ENCODE results near the gene PLXNA1. TPM values are rescaled to one million over a fixed set of nuclear protein-coding genes. Genes with fewer than 3 reads are reported as not detected.

The PLXNA1 gene
- total RNA-seq, 3 donors from 2014 or later = 21.3 to 32.2 (median 25.9) TPM

- Histone ChIP-seq H3K9me3 (no peaks in the 10 kb centered on the region), H3K27ac (peak overlapping the region in 1 of 2 donors; percentile 58), H3K36me3 (no peaks in the 10 kb centered on the region), H3K4me3 (peak overlapping the region in 1 of 3 donors; percentile 94), H3K27me3 (no peaks in the 10 kb centered on the region), H3K4me1 (peaks cover 3 to 6% of the 10 kb centered on the region in 2 donors)
- DNase-seq (ENCODE audit: low spot score in 2 of 2) = no peak
- TF ChIP-seq POLR2AphosphoS5 (IDR thresholded peaks at IDR 0.05) (no peak), CTCF (IDR thresholded peaks at IDR 0.05) (no peak), POLR2A (IDR thresholded peaks at IDR 0.05) (no peak)
- intact Hi-C loops (cut with DNase I; ENCODE audit: low total_unique reads) = no loop called here
Measured at GRCh38 chr3:126986001-126986400, 3.1 kb downstream of the PLXNA1 start.

DNA sequence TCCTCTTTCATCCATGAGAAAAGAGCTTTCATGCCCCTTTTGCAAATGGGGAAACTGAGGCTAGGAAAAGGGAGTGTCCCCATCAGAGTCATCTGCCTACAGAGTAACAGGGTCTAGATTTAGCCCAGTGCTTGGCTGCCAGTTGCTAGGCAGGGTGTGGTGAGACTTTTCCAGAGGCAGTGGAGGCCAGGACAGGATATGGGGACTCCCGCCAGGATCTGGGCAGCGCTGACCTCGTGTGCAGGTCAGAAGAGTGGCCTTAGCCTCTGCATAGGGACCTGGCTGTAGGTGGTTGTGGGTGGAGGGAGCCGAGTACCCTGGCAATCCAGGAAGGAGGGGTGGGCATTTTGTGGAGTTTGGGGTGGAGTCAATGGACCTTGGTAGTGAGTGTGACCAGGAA is 4.2 kb downstream of the PLXNA1 start:
- Histone ChIP-seq H3K4me1 (peaks cover 3 to 6% of the 10 kb centered on the region in 2 donors), H3K4me3 (no peak overlapping the region), H3K27me3 (no peaks in the 10 kb centered on the region), H3K27ac (peak overlapping the region in 1 of 2 donors; percentile 58), H3K36me3 (no peaks in the 10 kb centered on the region), H3K9me3 (no peaks in the 10 kb centered on the region)
- intact Hi-C loops (cut with DNase I; ENCODE audit: low total_unique reads) = no loop called here
- no peak for TF ChIP-seq CTCF (IDR thresholded peaks at IDR 0.05)
- no peak for TF ChIP-seq POLR2A (IDR thresholded peaks at IDR 0.05)
- TF ChIP-seq POLR2AphosphoS5 (IDR thresholded peaks at IDR 0.05) = no peak
- DNase-seq (ENCODE audit: low spot score in 2 of 2) = no peak

- Histone ChIP-seq H3K9me3 (no peaks in the 10 kb centered on the region), H3K27me3 (no peaks in the 10 kb centered on the region), H3K4me3 (no peak overlapping the region), H3K4me1 (peaks cover 6 to 8% of the 10 kb centered on the region in 2 donors), H3K36me3 (no peaks in the 10 kb centered on the region), H3K27ac (peak overlapping the region in 1 of 2 donors; percentile 58)
- intact Hi-C loops (cut with DNase I; ENCODE audit: low total_unique reads) = no loop called here
- no peak for DNase-seq (ENCODE audit: low spot score in 2 of 2)
- TF ChIP-seq POLR2A (IDR thresholded peaks at IDR 0.05) (no peak), CTCF (IDR thresholded peaks at IDR 0.05) (no peak), POLR2AphosphoS5 (IDR thresholded peaks at IDR 0.05) (no peak)
Measured at GRCh38 chr3:126987596-126987995, 4.7 kb downstream of the PLXNA1 start.

DNA sequence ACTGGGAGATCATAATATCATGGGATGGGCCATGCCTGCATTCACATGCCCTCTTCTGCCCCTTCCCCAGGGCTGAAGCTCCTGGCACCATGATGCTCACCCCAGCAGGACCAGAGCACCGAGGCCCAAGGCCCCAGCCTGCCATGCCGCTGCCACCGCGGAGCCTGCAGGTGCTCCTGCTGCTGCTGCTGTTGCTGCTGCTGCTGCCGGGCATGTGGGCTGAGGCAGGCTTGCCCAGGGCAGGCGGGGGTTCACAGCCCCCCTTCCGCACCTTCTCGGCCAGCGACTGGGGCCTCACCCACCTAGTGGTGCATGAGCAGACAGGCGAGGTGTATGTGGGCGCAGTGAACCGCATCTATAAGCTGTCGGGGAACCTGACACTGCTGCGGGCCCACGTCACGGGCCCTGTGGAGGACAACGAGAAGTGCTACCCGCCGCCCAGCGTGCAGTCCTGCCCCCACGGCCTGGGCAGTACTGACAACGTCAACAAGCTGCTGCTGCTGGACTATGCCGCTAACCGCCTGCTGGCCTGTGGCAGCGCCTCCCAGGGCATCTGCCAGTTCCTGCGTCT is 5.6 kb downstream of the PLXNA1 start:
- DNase-seq (ENCODE audit: low spot score in 2 of 2) = no peak
- no peaks in the 10 kb centered on the region for H3K36me3 ChIP-seq
- H3K9me3 ChIP-seq = no peaks in the 10 kb centered on the region
- H3K27me3 ChIP-seq = no peaks in the 10 kb centered on the region
- no peak overlapping the region for H3K4me3 ChIP-seq
- no peak for TF ChIP-seq POLR2A (IDR thresholded peaks at IDR 0.05)
- TF ChIP-seq CTCF (IDR thresholded peaks at IDR 0.05) = no peak
- no peak for TF ChIP-seq POLR2AphosphoS5 (IDR thresholded peaks at IDR 0.05)
- H3K27ac ChIP-seq = no peak overlapping the region
- intact Hi-C loops (cut with DNase I; ENCODE audit: low total_unique reads) = no loop called here
- peaks cover 7 to 8% of the 10 kb centered on the region in 2 donors for H3K4me1 ChIP-seq

GRCh38 chr3:126989316-126990023 is 6.6 kb downstream of the PLXNA1 start:
- Histone ChIP-seq H3K36me3 (no peaks in the 10 kb centered on the region), H3K4me3 (no peak overlapping the region), H3K4me1 (peaks cover 9 to 17% of the 10 kb centered on the region in 2 donors), H3K27ac (no peak overlapping the region), H3K27me3 (no peaks in the 10 kb centered on the region), H3K9me3 (no peaks in the 10 kb centered on the region)
- TF ChIP-seq CTCF (IDR thresholded peaks at IDR 0.05) (no peak), POLR2AphosphoS5 (IDR thresholded peaks at IDR 0.05) (no peak)
- intact Hi-C loops (cut with DNase I; ENCODE audit: low total_unique reads) = no loop called here
- no peak for DNase-seq (ENCODE audit: low spot score in 2 of 2)
